GM12874 (cell line): Measurements from ENCODE around the gene LDLRAD1.

Source experiments
- CTCF ChIP-seq: IDR thresholded peaks from 2 replicates; pipeline ENCODE4 v1.5.1; 2011; ENCODE audit warnings: low read depth, mild to moderate bottlenecking, control low read depth, low read length, moderate library complexity; ENCODE audit not compliant: insufficient read depth

Gene LDLRAD1

GRCh38 chr1:54012008-54012325 is 6.0 kb downstream of the LDLRAD1 start:
- no peak for TF ChIP-seq CTCF

- no peak for TF ChIP-seq CTCF
Measured at GRCh38 chr1:54011316-54012007, 6.5 kb downstream of the LDLRAD1 start.

GRCh38 chr1:54010415-54011117 is 7.4 kb downstream of the LDLRAD1 start:
- TF ChIP-seq CTCF, result no peak

GRCh38 chr1:54009406-54009805 is 8.6 kb downstream of the LDLRAD1 start:
- TF ChIP-seq CTCF, result no peak

- no peak for TF ChIP-seq CTCF
Measured at GRCh38 chr1:54008876-54009275, 9.1 kb downstream of the LDLRAD1 start.

GRCh38 chr1:54007613-54008012 is 10.4 kb downstream of the LDLRAD1 start:
- TF ChIP-seq CTCF, result no peak

- TF ChIP-seq CTCF, result no peak
Measured at GRCh38 chr1:54006508-54006907, 11.5 kb downstream of the LDLRAD1 start.
